Suppressor macrophage (primary cell): ENCODE results near the gene EGFL8.
"Not testable (repeated sequence)": the region's sequence is repeated elsewhere in the genome, so short reads cannot be mapped to it uniquely, and the experiment has no call there.

Experiments used
- DNase-seq, 4 experiments: peaks; one replicate each; pipeline ENCODE4 v3.0.0-alpha.2; 2020 to 2022

The EGFL8 gene

GRCh38 chr6:32185681-32186131, 21.3 kb downstream of the EGFL8 start:
- DNase-seq: peak; percentile 39 to 62 (median 49)

DNA sequence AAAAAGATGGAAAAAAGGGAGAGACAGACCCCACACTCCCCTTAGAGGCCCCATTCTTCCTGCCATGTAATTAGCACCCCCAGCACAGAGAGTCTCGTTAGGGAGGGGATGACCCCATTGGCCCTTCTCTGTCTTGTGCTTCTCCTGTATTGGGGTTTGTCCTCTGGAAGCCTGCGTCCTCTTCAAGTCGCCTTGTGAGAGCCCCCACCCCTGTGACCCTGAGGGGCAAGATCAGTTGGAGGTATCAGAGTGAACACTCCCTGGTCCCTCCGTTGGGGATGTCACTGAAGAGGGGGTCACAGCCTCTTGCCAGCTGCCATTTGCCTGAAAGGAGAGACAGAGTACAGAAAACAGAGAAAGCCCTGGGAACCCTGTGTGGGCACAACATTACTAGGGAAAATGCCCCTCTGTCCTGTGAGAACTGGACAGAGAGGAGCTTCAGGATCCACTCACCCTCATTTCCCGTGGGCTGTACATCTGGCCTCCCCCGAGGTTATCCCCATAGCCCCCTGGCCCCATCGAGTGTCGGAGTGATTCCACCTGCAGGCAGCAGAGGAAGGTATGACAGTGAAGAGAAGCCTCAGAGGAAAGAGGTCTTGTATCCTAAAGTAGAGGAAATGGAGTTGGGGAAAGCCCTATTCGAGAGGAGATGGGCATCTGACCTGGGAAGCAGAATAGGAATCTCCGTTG, 21.9 kb downstream of the EGFL8 start:
- DNase-seq: not testable (repeated sequence)

DNA sequence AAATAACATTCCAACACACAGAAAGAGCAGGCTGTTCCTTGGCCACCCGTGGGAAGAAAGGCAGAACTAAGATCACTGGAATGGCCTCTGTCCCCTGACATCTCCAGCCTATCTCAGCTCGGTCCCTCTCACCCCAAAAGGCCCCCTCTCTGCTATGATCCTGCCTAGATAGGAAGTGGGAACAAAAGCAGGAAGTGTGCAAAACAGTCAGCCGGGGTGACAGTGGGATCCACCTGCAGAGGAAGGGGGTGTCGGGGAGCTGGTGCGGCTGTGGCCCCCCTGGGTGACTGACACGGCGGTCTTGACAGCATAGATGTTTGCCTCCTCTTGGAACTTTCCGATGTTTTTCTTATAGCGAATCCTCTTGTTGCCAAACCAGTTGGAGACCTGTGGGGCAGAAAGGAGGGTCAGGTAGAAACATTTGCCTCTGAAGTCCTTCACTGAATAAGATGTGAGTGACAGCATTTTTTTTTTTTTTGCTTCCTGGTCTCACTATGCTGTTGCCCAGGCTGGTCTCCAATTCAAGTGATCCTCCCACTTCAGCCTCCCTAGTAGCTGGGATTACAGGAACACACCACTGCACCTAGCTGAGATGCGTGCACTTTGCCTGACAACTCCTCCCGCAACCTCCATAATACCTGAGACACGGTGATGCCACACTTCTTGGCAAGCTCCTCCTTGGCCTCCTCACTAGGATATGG, 22.8 kb downstream of the EGFL8 start:
- peak in 3 of 4 experiments; percentile 24 to 42 (median 32) for DNase-seq

DNA sequence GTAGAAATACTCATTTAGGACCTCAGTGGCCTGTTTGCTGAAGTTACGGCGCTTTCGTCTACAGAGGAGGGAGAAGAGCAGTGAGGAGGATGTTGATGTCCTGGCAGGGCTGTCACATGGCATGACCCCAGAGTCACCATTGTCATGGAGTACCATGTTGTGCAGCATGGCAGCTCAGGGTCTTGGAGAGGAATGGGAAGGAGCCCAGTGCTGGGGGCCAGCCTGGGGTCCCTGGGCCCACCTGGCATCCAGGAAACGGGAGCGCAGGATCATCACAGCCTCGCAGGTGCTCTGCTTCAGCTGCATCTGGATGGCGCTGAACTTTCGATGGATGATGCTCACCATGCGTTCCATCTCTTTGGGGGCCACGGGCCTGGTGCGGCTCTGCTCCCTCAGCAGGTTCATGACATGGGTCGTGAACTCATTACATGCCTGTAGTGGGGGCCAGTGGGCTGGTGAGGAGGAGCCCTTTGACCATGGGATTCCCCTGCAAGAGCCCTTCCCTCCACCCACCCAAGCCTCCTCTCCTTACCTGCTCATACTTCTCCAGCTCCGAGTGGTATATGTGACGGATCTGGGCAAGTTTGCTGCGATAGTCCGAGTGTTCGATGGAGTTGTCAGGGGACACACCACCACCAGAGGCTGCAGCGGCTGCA, 23.5 kb downstream of the EGFL8 start:
- DNase-seq: not testable (repeated sequence)

- DNase-seq: no peak
Observed at GRCh38 chr6:32188381-32189068, 24.1 kb downstream of the EGFL8 start.

DNA sequence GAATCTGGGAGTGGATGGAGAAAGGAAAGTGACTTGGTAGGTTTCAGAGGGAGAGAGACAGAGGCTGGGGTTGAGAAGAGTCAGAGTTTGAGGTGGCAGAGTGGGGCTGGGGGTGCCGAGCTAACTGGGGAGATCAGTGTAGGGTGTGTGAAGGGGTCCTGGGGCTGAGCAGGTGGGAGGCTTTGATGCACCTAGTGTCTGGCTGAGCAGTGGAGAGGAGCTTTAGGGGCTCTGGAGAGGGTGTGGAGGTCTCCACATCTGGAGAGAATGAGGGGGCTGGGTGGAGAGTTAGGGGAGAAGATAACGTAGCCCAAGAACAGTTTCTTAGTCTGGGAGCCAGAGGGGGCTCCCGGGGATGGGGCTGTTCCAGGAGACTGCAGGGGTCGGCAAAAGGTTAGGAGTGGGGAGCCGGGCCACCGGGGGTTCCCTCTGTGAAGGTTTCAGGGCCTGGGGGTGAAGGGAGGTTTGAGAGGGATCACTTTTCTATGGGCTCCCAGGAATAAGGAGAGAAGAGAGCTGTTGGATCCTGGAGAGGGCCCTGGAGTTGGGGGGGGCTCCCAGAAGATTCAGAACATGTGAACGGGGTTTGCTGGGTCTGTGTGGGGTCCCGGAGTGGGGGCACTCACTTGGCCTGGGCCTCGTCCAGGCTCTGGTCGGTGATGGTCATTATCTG, 24.8 kb downstream of the EGFL8 start:
- no peak for DNase-seq

GRCh38 chr6:32189742-32190053, 25.3 kb downstream of the EGFL8 start:
- DNase-seq: no peak

GRCh38 chr6:32190054-32190851, 25.9 kb downstream of the EGFL8 start, which contains the start of gene PBX2:
Gene PBX2, minus strand, starts transcription at chr6:32190202. Its CDS starts 287 bp downstream, at chr6:32189915.
- DNase-seq: peak; percentile 78 to 94 (median 90)

DNA sequence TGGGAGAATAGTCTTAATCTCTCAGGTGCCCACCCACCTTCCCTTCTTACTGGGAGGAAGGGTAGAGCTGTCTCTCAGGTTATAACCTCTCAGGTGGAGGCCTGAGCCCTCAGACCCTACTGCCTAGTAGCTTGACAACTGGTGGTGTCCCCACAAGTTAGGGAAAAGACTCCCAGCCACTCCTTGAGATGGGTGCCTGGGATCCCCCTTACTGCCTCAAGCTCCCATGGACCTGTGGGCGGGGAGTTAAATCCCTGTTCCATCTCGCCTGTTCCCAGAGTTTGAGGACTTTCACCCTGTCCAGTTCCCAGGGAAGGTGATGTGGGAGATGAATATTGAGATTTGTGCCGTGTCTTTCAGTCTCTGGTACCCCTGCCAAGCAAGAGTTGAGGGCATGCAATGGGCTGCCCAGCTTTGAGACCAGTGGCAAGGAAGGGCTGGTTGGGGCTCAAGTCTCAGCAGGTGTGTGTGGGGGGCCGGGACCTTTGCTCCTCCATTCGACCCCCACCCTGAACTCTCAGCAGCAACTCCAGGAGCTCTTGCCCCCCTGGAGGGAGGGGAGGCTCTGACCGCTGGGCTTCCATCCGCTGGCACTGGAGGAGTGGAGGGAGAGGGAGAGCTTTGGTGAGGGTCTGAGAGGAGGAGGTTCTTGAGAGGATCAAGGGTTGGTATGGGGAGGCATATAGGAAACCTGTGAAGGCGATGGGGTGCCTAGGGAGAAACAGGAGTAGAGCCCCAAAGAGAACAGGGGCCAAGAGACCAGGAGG, 26.7 kb downstream of the EGFL8 start:
- DNase-seq: no peak

DNA sequence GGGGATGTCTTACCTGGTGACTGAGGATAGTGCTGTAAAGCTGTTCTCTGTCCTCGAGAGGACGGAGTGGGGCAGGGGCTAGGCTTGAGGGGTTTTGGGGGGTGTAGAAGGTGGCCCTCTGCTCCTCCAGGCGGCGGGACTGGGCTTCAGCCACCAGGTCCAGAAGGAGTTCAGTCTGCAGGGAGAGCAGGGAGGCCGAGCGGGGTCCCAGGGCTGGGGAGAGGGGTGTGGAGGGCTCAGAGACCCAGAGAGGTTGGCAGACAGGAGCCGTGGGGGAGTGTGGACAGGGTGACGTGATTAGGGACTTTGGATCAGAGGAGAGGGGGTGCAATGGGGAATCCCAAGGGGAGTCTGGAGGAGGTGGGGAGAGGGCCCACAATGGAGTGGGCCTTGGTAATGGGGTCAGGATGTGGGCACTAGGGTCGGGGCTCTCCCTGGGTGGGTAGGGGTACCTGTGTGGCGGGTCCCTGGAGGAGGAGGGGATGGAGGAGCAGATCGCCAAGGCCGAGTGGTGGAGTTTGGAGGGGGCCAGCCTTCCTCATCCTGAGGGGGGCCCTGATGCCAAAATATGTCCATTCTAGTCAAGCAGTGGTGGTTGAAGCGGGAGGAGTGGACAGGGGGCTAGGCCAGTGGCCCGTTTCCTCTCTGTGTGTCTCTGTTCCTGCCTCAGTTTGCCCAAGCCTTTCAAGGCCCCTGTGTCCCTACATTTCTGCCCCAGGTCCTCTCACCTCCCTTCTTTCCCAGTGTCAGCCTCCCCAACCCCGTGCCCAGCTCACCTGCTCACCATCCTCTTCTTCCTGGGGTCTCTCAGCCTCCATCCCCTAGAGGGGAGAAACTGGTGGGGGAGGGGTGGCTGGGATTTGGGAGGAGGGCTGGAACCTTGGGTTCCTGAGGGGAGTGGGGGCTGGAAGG, 27.6 kb downstream of the EGFL8 start:
- DNase-seq: peak in 1 of 4 experiments; percentile 40

GRCh38 chr6:32192608-32193039, 28.2 kb downstream of the EGFL8 start, which contains the start of gene GPSM3:
Gene GPSM3, minus strand, starts transcription at chr6:32192643. Its CDS starts 130 bp downstream, at chr6:32192513.
- peak; percentile 60 to 85 (median 72) for DNase-seq

DNA sequence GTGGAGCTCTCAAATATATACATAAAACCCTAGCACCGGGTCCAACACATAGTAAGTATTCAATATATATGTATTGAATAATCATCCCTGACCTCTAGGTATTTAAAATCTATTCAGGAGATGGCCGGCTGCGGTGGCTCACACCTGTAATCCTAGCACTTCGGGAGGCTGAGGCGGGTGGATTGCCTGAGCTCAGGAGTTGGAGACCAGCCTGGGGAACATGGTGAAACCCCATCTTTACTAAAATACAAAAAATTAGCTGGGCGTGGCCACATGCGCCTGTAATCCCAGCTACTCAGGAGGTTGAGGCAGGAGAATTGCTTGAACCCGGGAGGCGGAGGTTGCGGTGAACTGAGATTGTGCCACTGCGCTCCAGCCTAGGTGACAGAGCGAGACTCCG, 28.7 kb downstream of the EGFL8 start:
- not testable (repeated sequence) for DNase-seq

- no peak for DNase-seq
Observed at GRCh38 chr6:32194388-32194787, 30.0 kb downstream of the EGFL8 start.

GRCh38 chr6:32194825-32195651, 30.6 kb downstream of the EGFL8 start:
- peak; percentile 59 to 75 (median 74) for DNase-seq

DNA sequence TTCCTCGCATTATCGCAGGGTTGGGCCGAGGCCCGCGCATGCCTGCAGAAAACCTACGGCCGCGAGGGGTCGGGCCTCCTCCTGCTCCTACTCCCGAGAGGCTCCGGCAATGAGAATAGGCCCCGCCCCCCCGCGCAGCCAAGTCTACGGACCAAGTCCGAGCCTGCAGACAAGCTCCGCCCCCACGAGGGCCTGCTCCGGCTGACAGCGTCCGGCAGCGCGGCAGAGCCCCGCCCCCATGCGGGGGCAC, 31.2 kb downstream of the EGFL8 start:
- DNase-seq: peak; percentile 100

DNA sequence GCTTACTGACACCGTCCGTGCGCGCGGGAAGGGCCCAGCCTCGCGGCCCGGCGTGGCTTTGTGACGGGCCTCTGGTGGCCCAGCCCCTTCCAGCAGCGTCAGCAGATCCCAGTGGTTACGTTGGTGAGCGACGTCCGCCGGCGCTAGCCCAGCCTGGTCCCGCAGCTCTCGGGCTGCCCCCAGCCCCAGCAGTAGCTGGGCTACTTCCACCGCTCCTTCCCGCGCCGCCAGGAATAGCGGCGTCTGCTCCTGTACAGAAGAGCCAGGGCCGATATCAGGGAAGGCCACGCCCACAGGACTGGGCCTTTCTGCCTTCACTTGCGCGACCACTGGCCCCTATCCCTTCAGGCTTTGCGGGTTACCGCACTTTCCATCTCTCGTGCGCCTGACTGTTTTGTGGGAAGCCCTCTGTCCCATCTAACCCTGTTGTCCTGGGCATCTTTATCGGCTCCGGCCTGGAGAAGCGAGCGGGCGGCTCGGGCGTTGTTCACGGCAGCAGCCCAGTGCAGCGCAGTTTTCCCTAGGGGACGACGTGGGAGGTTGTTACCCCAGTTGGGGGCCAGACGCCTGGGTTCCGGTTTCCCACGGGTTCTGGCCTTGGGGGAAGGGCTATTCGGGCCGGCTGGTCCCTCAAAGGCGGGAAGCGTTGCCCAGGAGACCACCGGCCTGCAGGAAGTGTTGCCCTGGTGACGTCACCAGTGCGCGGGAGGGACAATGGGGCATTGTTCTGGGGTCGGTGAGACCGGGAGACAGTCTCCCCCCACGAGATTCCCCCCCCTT, 31.7 kb downstream of the EGFL8 start:
- DNase-seq: peak; percentile 80 to 92 (median 89)

DNA sequence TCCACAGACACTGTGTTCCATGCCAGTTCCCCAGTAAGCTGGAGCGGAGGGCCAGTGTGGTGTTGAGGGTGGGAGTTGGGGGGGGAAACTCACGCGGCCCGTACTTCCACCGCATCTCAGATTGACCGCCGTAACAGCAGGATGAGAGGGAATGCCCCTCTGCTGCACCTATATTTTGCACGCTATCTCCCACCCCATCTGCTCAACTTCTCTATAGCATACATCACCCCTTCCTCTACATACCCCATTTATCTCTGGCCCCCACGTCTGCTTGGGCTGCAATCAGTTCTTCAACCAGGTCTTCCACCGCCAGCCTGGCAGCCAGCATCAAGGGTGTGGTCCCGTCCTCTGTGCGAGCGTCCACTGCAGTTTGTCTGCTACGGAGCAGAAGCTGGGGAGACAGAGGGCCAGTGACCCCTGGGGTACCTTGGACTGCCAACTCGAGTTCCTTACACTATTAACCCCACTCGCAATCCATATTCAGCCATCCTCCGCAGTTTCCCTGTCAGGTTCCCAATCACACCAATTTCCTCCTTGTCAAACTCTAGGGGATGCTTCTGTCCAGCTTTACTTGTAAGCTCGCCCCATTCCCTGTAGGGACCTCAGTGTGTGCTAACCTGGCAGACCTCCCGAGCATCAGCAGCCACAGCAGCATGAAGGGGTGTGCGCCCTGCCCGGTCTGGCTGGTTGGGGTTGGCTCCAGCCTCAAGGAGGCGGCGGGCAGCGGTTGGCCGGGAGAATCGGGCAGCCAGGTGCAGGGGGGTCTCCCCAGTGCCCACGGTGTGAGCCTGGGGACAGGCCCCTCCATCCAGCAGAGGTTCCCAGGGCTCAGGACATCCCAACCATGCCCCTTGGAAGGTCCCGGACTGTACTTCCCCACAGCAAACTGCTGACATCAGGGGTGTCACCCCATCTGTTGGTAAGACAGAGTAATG, 32.6 kb downstream of the EGFL8 start:
- DNase-seq: peak; percentile 68 to 85 (median 80)
